ENCODE data around the gene FAM234B.

Gene FAM234B

GRCh38 chr12:13124656-13125505, 80.7 kb downstream of the FAM234B start:
- no peak for DNase-seq

GRCh38 chr12:13125996-13126395, 81.8 kb downstream of the FAM234B start:
- no peak for DNase-seq

GRCh38 chr12:13126494-13126893, 82.3 kb downstream of the FAM234B start:
- no peak for DNase-seq

- no peak for DNase-seq
Measured at GRCh38 chr12:13127444-13127843, 83.3 kb downstream of the FAM234B start.

GRCh38 chr12:13128291-13128965, 84.2 kb downstream of the FAM234B start:
- DNase-seq = no peak

- DNase-seq = no peak
Measured at GRCh38 chr12:13130981-13131380, 86.8 kb downstream of the FAM234B start.

All from activated CD8-positive, alpha-beta memory T cell treated with anti-CD3 and anti-CD28 coated beads, Interleukin-2, amount 50 U/mL, for 4 hours (primary cell).